Measurements from ENCODE around the gene CSNK2B.
A peak's percentile ranks its signal among the peaks of the same experiment; 100 is the strongest.

Gene CSNK2B

DNA sequence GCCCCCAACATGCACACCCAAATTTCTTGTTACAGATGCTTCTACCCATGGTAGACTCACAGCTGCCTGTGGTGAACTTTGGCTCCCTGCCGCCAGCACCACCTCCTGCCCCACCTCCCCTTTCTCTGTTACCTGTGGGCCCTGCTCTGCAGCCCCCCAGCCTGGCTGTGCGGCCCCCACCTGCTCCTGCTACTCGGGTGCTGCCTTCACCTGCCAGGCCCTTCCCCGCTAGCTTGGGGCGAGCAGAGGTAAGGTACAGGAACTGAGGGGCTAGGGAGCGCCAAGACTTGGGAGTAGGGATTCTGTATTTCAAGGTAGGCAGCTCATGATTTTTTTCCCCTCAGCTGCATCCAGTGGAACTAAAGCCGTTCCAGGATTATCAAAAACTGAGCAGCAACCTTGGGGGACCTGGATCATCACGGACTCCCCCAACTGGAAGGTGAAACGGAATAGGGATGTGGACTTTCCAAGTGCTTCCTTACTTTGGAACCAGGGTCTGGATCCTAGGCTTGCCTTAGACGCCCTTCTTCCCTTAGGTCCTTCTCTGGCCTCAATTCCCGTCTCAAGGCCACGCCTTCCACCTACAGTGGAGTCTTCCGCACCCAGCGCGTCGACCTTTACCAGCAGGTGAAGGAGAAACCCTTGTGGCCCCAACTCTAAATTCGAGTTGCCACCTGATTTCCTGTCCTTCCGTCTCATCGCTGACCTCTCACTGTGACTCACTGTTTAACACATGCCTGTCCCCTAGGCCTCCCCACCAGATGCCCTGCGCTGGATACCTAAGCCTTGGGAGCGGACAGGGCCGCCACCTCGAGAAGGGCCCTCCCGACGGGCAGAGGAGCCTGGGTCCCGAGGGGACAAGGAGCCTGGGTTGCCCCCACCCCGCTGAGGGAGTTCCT, 28.9 kb upstream of the CSNK2B start:
- DNase-seq (ENCODE audit: low spot score), result no peak

DNA sequence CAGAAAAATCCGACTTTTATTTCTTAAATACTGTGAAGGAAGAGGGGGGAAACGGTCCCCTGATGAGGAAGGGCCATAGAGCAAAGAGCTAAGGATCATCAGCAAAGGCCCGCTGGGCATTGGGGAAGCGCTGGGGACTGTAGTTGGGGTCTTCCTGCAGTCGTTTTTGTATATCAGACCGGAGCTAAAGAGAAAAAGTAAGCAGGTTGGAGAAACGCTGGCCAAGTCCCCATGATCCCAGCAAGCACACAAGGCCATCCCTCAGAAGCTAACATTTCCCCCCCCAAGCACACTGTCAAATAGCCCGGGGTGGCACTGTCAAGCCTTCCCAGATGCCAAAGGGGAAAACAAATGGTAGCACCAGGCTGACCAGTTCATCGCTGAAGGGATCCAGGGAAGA, 26.8 kb upstream of the CSNK2B start:
- no peak for DNase-seq (ENCODE audit: low spot score)

DNA sequence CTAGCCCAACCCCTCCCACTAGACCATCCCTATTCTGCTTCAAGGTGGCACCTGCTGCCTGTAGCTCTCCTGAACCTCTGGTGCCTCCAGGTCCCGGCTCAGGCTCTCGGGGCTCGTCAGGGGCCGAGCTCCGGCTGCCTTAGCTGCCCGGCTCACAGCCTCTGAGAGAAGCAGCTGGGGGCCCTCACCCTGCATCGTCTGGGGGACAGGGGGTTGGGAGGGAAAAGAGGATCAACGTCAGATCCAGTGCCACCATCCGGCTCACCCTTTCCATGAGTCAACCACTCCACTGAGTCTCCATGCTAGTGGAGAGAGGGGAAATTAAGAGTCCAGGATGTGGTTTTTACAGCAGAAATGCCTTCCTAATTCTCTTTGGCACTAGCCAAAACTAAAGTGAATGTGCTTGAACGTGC, 26.4 kb upstream of the CSNK2B start:
- DNase-seq (ENCODE audit: low spot score), result no peak

DNA sequence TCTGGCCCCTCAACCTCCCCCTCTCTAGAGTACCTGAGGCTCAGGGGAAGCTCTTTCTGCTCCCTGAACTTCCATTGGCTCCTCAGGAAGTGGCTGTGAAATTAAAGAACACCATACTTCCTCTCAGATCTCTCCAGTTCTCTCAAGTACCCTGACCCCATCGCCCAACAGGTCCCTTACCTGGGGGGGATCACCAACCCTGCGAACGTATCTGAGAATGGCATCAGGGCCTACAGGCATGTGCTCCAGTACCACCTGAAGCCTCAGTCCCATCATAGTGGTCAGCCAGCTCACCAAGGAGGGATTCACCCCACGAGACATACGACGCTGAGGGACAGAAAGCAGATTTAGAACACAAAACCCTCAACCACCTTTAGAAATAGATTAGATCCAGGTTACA, 25.3 kb upstream of the CSNK2B start:
- DNase-seq (ENCODE audit: low spot score), result no peak

DNA sequence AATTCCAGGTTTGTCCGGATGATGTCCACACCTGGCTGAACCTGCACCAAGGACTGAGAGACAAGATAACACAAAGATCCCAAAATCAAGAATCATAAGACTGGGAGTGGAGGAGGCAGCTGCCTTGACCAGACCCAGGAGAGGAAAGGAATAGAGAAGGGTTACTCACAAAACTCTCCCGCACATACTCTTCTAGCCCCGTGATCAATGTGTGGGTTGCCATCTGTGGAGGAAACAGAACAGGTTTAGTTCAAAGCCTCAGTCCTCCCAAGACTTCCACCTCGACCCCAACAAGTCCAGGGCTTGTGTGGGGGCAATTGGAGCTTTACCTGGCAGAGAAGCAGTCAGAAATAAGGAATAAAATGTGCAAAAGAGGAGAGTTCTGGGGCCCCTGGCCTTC, 24.5 kb upstream of the CSNK2B start:
- DNase-seq (ENCODE audit: low spot score), result no peak

DNA sequence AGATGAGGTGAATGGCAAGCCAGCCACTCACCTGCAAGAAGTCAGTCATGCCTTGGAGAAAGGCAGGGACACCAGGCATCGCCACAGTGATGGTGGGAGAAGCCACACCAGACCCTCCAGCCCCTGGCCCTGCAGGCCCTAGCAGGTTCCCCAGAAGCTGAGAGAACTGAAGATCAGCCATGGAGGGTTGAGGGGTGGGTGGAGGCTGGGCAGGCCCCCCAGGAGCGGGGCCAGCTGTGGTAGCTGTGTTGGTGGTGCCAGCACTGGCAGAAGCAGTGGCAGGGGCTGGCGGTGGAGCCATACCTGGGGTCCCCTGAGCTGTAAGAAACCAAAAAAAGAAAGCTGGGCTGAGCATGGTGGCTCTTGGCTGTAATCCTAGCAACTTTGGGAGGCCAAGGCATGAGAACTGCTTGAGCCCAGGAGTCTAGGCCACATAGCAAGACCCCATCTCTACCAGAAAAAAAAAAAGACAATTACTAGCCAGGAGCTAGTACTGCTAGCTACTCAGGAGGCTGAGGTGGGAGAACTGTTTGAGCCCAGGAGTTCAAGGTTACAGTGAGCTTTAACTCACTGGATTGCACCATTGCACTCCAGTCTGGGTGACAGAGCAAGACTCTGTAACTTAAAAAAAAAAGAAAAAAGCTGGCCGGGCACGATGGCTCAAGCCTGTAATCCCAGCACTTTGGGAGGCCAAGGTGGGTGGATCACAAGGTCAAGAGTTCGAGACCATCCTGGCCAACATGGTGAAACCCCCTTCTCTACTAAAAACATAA, 22.9 kb upstream of the CSNK2B start:
- no peak for DNase-seq (ENCODE audit: low spot score)

DNA sequence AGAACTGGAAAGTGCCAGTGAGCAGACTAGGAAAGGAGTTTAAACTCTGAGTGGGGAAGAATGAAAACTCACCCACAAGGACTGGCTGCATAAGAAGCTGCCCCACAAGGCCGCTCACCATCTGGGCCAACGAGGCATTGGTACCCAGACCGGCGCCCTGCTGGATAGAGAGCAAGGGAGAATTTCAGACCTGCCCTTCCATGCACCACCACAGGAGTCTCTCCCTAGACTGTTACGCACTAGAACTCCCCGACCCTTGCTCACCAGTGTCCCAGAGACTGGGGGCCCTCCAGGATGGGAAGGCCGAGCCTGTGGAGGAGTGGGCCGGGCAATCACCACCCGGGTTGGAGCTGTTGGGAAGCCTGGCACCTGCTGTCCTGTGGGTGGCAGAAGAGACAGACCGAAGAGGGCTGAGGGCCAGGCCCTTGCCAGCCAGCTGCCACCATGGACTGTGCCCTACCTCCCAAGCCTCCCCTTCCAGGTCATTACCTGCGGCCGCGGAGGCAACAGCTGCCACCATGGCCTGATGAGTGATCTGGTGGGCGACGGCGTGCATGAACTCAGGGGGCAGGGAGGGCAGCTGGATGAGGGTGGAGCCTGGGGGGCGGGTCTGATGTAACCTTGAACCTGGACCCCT, 21.9 kb upstream of the CSNK2B start:
- DNase-seq (ENCODE audit: low spot score), result no peak

DNA sequence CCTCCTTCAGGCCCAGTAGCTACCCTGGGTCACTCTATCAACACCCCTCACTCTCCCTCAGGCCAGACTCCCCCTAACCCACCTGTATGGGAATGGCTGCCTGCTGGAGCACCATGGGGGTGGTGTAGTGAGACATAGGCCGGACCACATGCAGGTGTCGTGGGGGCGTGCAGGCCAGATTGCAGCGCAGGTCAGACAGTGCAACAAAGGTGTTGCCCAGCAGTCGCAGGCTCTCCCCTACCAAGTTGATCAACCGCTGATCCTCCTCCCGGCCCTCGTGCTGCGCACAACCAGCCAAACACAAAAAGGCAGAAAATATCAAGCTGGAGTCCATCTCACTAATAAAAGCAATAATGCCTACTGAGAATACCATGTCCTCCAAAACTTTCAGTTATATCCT, 20.6 kb upstream of the CSNK2B start:
- no peak for DNase-seq (ENCODE audit: low spot score)

DNA sequence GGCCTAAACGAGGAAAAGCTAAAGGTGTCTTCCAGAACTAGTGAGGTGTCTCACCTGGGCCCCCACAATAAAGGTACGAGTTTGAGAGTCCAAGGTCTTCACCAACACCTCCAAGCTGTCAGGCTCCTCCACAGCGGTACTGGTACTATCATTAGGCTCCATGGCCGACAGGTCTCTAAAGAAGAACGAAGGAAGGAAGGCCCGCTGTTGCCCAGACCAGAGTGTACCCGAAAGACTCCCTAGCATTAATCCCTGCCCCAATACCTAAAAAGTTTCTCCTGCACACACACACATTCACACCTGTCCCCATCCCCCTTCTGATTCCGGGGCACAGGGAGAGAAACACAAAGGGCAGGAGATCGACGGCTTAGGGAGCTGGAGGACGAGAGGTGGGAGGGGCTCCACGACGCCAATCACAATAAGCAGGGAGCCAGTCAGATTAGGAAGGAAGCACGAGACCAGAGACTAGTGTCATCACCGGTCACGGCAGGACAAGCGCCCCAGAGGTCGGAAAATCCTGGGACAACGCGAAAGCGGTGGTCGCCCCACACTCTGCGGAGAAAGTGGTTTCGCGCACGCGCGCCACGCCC, 14.2 kb upstream of the CSNK2B start:
- DNase-seq (ENCODE audit: low spot score), result peak; percentile 66

DNA sequence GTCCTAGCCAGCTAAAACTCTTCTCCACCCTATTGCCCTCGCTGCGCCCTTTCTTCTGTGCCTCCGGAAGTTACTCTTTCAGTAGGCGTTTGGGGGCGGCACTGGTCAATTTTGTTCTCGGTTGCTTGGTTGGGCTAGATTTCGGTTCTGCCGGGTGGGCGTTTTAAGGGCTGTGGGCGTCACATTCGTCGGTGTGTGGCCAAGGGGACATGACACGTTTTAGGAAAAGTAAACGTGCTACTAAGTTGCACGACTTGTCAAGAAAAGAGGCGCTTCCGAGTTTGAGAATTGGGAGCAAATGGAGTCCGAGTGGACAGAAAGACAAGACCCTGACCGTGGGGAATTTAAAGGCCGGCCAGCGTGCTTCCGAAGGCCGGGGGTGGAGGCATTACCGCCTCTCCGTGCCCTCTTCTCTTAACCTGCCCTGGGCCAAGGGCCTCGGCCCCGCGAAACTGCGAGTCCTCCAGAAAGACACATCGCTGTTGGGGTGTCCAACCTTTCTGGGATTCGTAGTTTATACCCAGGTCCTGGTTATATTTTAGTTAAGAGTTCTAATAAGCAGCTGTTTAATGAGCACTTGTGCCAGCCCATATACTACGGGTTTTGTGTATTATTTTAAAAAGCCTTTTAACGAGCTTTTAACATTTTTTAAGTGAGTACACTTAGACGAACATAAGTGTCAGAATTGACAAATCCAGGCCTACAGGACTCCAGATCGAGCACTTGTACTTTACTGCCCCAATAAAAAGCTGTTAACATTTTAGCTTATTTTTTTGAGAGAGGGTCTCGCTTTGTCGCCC, 12.8 kb upstream of the CSNK2B start:
- peak; percentile 95 for DNase-seq (ENCODE audit: low spot score)

DNA sequence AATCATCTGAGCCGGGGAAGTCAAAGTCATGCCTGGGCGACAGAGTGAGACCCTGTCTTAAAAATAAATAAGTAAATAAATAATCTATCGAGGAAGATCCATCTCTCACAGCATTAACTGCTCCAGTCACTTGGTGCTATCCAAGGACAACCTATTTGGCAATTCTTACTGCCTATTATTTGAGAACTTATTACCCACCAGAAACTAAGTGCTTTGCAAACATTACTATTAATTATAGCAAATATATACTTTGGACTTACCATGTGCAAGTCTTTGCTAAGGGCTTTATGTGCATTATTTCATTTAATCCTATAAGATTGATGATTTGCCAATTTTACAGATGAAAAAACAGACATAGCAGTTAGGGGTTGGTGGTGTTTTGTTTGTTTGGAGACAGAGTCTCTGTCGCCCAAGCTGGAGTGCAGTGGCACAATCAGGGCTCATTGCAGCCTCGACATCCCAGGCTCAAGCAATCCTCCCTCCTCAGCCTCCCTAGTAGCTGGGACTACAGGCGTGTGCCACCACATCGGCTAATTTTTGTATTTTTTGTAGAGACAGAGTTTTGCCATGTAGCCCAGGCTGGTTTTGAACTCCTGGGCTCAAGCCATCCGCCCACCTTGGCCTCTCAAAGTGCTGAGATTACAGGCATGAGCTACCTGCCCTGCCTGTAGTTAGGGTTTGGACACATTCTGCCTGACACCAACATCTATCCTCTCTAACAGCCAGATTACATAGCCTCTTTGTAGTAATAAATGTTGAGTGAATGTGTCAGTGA, 11.1 kb upstream of the CSNK2B start:
- no peak for DNase-seq (ENCODE audit: low spot score)

DNA sequence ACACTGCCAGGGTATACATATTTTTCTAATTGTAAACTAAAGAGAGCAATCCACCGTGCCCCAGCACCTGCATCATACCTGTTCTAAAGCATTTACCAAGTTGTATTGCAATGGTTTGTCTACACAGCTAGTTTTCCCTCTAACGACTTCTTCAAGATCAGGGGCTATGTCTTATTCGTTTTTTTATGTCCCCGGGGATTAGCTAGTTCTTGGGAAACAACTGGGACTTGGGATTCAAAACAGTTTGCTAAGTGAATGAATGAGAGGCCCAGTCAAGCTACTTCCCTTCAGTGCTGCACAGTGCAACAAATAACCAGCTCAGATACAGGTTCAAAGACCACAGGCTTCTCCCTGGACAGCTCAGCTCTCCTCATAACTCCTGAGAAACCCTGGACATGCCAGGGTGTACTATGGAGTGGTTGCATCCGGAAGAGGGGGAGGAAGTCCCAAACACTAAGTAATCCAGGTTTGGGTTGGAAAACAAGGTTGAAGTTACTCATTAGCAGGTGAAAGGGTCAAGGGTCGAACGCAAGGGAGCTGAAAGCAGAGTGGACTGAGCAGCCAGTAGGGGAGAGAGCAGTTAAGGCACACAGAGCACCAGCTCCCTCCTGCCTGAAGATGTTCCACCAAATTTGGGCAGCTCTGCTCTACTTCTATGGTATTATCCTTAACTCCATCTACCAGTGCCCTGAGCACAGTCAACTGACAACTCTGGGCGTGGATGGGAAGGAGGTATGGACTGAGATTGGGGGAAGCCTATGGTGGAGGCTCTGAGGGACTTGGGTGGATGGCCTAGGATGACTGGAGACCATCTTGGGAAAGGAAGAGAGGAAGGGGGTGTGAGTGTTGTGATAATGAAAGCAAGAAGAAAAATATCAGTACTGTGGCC, 10.3 kb upstream of the CSNK2B start, which contains the start of gene APOM:
Gene APOM (plus strand): TSS at position 546 of the 889 bp plus-strand sequence. CDS start 73 bp downstream, at position 619.
- no peak for DNase-seq (ENCODE audit: low spot score)

DNA sequence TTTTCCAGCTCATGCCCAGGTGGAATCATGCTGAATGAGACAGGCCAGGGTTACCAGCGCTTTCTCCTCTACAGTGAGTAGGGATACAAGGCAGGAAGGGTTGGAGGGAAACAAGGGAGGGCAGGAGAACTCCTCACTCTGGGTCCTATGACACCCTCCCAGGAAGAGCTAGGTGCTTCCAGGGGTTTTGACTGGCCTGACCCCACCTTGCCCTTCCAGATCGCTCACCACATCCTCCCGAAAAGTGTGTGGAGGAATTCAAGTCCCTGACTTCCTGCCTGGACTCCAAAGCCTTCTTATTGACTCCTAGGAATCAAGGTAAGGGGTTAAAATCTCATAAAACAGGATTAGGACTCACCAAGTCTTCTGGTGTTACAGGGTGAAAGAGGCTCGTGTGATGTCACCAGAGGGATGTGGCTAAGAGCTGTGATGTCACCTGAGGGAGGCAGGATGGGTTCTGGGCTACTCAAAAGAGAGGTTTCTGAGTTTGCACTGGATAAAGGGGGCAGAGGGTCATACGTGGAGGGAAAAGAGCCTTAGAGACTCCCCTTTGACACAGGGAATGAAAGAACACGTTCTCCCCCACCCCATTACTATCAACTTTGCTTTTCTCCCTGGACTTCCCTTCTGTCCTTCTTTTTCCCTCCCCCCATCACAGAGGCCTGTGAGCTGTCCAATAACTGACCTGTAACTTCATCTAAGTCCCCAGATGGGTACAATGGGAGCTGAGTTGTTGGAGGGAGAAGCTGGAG, 8.3 kb upstream of the CSNK2B start:
- no peak for DNase-seq (ENCODE audit: low spot score)

DNA sequence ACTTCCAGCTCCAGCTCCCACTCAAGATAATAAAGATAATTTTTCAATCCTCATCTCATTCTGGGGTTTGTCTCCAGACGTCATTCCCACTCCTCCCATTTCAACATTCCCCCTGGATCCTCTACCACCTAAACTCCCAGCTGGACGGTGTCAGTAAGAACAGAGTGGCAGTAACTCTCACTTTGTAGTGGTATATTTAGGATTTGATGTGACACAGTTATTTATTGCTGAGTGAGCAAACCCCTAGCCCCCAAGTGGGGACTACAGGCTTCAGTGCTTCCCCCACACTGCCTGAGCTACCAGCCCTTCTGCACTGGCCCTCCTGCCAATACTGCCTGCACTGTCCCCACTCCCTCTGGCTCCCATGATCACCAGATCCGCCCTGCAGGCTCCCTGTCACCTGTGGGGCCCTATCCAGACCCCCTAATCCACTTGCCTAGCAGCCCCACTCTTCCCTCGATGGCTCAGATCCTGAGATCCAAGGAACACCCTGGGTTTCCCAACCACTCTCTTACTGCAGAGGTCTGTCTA, 7.7 kb upstream of the CSNK2B start:
- no peak for DNase-seq (ENCODE audit: low spot score)

DNA sequence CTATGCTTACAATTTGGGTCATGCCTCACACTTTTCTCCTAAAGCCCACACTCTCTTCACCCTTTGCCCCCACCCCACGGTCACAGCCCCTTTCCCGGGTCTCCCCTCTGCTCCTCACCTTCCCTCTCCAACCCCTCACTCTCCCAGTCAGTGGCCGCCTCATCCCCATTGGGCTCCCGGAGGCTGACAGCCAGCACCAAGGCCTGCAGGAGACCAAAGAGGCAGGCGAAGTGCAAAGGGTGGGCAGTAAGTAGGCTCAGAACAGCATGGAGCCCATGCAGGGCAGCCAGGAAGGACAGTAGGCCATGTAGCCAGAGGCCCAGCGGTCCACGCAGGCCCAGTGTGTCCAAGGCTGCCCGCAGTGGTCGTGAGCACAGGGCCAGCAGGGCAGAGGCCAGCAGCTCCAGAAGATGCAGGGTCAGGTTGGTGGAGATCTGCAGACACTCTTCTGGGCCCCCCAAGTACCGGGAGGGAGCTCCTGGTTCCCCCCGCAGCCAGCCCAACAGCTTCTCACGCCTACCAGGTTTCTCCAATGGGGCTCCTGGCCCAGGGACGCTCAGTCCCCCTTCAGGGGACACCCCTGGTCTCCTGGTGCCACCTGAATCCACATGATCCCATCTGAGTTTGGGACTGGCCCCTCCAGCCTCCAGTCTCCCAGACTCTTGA, 6.8 kb upstream of the CSNK2B start:
- no peak for DNase-seq (ENCODE audit: low spot score)

DNA sequence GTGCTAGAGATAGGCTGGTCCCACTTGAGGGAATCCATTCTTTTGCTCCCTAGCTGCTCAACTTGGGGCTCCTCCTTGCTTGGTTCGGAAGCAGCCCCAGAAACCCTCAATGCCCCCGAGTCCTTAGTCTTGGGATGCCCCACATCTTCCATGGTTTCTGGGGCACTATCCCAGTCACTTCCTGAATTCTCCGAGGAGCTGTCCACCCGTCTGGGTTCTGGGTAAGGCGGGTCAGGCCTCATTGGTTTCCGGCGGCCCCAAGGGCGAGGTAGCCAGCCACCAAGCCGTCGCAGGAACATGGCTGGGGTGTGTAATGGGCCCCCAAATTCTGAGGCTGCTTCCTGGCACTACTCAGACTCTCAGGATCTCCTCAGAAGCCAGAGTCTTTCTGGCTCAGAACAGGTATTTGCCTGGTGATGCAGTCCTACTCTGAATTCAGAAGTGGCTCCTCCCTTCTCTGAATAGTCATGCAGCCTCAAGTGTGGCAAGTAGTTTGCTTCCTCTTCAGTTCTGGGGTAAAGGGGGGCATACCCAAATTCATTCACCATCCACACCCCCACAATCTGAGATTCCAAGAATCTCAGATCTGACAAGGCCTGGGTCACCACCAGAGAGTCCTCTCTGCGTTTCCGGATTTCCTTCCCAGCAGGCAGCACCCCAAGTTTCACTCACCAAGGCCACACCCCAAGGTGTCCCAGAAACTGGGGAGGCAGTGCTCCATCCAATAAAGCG, 6.1 kb upstream of the CSNK2B start:
- DNase-seq (ENCODE audit: low spot score), result peak; percentile 22

All from pons (tissue), 1 donor.